Heart left ventricle (tissue), 13 donors: ENCODE measurements around the gene SRP68.

Source experiments
- CTCF ChIP-seq, 12 donors: fragments of 200-600 bp; sonication (generic) in 4 of 12; IDR thresholded peaks; one replicate each; pipeline versions ENCODE4 v1.5.0 to v1.8.0; 2018 to 2022; ENCODE audit warnings: antibody characterized with exemption in 12 of 12, mild to moderate bottlenecking in 5 of 12
- POLR2A ChIP-seq, 2 donors: fragments of 450-650 bp; IDR thresholded peaks; one replicate each; pipeline ENCODE4 v1.6.1; 2017; ENCODE audit warnings: antibody characterized with exemption in 2 of 2, mild to moderate bottlenecking in 2 of 2, moderate library complexity in 2 of 2
- donor health status: ischemic (EF 13 %, LVEDD 7.1; RV severe dilation, severe dysfunction).
- donor health status: DM: no; HTN: yes; CAD: no.
- donor health status: DM: no; HTN: no; CAD: no.
- donor health status: ischemic (EF 25% LVEDD 6.9; RV normal size, moderate dysfunction).
- donor health status: ischemic (EF 25% LVEDD 5.7; RV mildly dilated, moderate dysfunction).
- donor health status: ischemic (EF 35%, LVEDD 5.7; RV mildly dilated, moderate dysfunction).
- donor health status: nonischemic (EF 11% LVEDD 7.7; RV severe dilation, severe dysfunction).
- donor health status: DM: yes; HTN: yes; CAD: no.
- donor health status: PGD.
- donor health status: ischemic (EF 29% LVEDD 5.4; RV normal size, mild dysfunction).
- donor health status: nonischemic (EF 23%, LVEDD 6.1; RV moderate dilation, normal function).

GRCh38 chr17:76049239-76049638 is 23.1 kb downstream of the SRP68 start:
- TF ChIP-seq CTCF (IDR thresholded peaks at IDR 0.05), result no peak
- no peak for TF ChIP-seq POLR2A (IDR thresholded peaks at IDR 0.05)
